Transverse colon (tissue), 3 donors: ENCODE results near the gene UQCC2.

Source experiments
- POLR2A ChIP-seq: fragments of 450-650 bp; IDR thresholded peaks from one replicate; pipeline ENCODE4 v1.6.1; 2016; ENCODE audit warnings: antibody characterized with exemption, mild to moderate bottlenecking, moderate library complexity
- TF ChIP-seq, protein P1 (sequence below), 5 experiments: fragments of 200-600 bp in 3 of 5; fragments of 450-650 bp in 2 of 5; sonication (generic) in 3 of 5; IDR thresholded peaks; 1 replicate in 2 of 5; 2 replicates in 3 of 5; pipeline ENCODE4 v1.5.1; 2016 to 2017; ENCODE audit warnings: antibody characterized with exemption in 5 of 5, inconsistent platforms in 3 of 5, mild to moderate bottlenecking in 2 of 5, moderate library complexity in 1 of 5

DNA sequence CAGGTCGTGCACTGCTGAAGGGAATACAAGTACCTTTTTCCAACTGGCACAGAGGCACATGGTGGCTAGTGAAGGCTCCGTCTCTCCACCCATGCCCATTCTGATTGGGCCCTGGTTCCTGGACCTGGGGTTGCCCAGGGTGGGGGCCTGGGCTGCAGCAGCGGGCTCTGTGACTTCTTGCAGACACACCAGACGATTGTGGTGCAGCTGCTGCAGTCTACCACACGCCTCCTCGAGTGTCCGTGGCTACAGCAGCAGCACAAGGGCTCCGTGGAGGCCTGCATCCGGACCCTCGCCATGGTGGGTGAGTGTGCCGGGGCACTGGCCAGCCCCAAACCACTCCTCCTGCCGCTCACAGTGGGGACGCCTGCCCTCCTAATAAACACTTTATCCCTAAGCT lies 29.2 kb downstream of the UQCC2 start:
- TF ChIP-seq, protein P1, sequence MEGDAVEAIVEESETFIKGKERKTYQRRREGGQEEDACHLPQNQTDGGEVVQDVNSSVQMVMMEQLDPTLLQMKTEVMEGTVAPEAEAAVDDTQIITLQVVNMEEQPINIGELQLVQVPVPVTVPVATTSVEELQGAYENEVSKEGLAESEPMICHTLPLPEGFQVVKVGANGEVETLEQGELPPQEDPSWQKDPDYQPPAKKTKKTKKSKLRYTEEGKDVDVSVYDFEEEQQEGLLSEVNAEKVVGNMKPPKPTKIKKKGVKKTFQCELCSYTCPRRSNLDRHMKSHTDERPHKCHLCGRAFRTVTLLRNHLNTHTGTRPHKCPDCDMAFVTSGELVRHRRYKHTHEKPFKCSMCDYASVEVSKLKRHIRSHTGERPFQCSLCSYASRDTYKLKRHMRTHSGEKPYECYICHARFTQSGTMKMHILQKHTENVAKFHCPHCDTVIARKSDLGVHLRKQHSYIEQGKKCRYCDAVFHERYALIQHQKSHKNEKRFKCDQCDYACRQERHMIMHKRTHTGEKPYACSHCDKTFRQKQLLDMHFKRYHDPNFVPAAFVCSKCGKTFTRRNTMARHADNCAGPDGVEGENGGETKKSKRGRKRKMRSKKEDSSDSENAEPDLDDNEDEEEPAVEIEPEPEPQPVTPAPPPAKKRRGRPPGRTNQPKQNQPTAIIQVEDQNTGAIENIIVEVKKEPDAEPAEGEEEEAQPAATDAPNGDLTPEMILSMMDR (IDR thresholded peaks at IDR 0.05), result no peak
- TF ChIP-seq POLR2A, result no peak
